Ascending aorta (tissue), 2 donors: ENCODE results near the gene NLRP9. TPM values are rescaled to one million over a fixed set of nuclear protein-coding genes. Genes with fewer than 3 reads are reported as not detected.
"Not testable (repeated sequence)": the region's sequence is repeated elsewhere in the genome, so short reads cannot be mapped to it uniquely, and the experiment has no call there.

ENCODE experiments used
- DNase-seq, 2 donors: peaks; one replicate each; pipeline ENCODE4 v3.0.0-alpha.2; 2019; ENCODE audit warnings: low spot score in 2 of 2
- H3K27ac ChIP-seq, 2 donors: fragments of 200-600 bp; sonication (generic); one replicate each; pipeline ENCODE4 v1.5.1; 2016 to 2017; ENCODE audit warnings: mild to moderate bottlenecking in 1 of 2
- H3K27me3 ChIP-seq: fragments of 200-600 bp; sonication (generic); one replicate; pipeline ENCODE4 v1.5.1; 2017
- H3K36me3 ChIP-seq, 2 donors: fragments of 200-600 bp; sonication (generic); one replicate each; pipeline ENCODE4 v1.5.1; 2016
- H3K4me1 ChIP-seq, 2 donors: fragments of 200-600 bp; sonication (generic); one replicate each; pipeline ENCODE4 v1.5.1; 2016 to 2017; ENCODE audit warnings: mild to moderate bottlenecking in 1 of 2
- H3K4me3 ChIP-seq, 2 donors: fragments of 200-600 bp; sonication (generic); one replicate each; pipeline ENCODE4 v1.5.1; 2016 to 2017; ENCODE audit warnings: mild to moderate bottlenecking in 1 of 2
- H3K9me3 ChIP-seq, 2 donors: fragments of 200-600 bp; sonication (generic); one replicate each; pipeline ENCODE4 v1.5.1; 2016
- CTCF ChIP-seq, 3 experiments: fragments of 200-600 bp in 2 of 3; fragments of 450-650 bp in 1 of 3; sonication (generic) in 2 of 3; IDR thresholded peaks; one replicate each; pipeline ENCODE4 v1.5.1; 2016 to 2019; ENCODE audit warnings: antibody characterized with exemption in 3 of 3, mild to moderate bottlenecking in 1 of 3, moderate library complexity in 1 of 3
- intact Hi-C: fragments of 100-400 bp; cut with DNase I; formaldehyde crosslinking; loops from one replicate; pipeline ENCODE4 v1.15.1; 2023
- total RNA-seq: library from RNA; depleted of rRNA; stranded (reverse); fragments of >200 nt; gene quantifications from one replicate; pipeline ENCODE4 v1.1.0, GENCODE V29; 2016

The NLRP9 gene
- not detected for total RNA-seq

- Histone ChIP-seq H3K27ac (no peak within 1 kb of the TSS), H3K9me3 (no peaks in the 10 kb centered on the region), H3K27me3 (no peaks in the 10 kb centered on the region), H3K4me3 (no peak within 1 kb of the TSS), H3K36me3 (no peaks in the 10 kb centered on the region), H3K4me1 (no peaks in the 10 kb centered on the region)
- TF ChIP-seq CTCF (IDR thresholded peaks at IDR 0.05): no peak
- no peak for DNase-seq
- intact Hi-C loops: no loop called here
Observed at GRCh38 chr19:55738302-55738701, at the start of gene NLRP9. TSS of gene NLRP9 (minus strand) at chr19:55738402. CDS start at chr19:55738374, 28 bp downstream.

- no peak for DNase-seq
- Histone ChIP-seq H3K4me3 (no peak overlapping the region), H3K9me3 (no peaks in the 10 kb centered on the region), H3K27me3 (no peaks in the 10 kb centered on the region), H3K36me3 (no peaks in the 10 kb centered on the region), H3K27ac (no peak overlapping the region), H3K4me1 (no peaks in the 10 kb centered on the region)
- intact Hi-C loops: no loop called here
- TF ChIP-seq CTCF (IDR thresholded peaks at IDR 0.05): no peak
Observed at GRCh38 chr19:55781112-55781511, 42.9 kb upstream of the NLRP9 start.

- H3K36me3 ChIP-seq: no peaks in the 10 kb centered on the region
- H3K4me3 ChIP-seq: no peak overlapping the region
- TF ChIP-seq CTCF (IDR thresholded peaks at IDR 0.05): no peak
- H3K27me3 ChIP-seq: no peaks in the 10 kb centered on the region
- intact Hi-C loops: no loop called here
- no peaks in the 10 kb centered on the region for H3K4me1 ChIP-seq
- no peak for DNase-seq
- H3K9me3 ChIP-seq: no peaks in the 10 kb centered on the region
- no peak overlapping the region for H3K27ac ChIP-seq
Observed at GRCh38 chr19:55778331-55778730, 40.1 kb upstream of the NLRP9 start.

DNA sequence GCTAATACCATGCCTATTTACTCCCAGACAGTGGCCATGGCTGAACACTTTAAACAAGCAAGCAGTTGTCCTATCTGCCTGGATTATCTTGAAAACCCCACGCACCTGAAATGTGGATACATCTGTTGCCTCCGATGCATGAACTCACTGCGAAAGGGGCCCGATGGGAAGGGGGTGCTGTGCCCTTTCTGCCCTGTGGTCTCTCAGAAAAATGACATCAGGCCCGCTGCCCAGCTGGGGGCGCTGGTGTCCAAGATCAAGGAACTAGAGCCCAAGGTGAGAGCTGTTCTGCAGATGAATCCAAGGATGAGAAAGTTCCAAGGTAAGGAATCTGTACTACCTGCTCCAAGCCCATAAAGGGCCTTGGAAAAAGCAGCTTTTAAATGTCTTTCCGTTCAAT, 39.3 kb upstream of the NLRP9 start:
- Histone ChIP-seq H3K4me1 (no peaks in the 10 kb centered on the region), H3K27ac (no peak overlapping the region)
- intact Hi-C loops: no loop called here

GRCh38 chr19:55769632-55770031, 31.4 kb upstream of the NLRP9 start:
- H3K27ac ChIP-seq, H3K4me3 ChIP-seq, intact Hi-C loops, H3K4me1 ChIP-seq, H3K27me3 ChIP-seq, H3K36me3 ChIP-seq, DNase-seq, H3K9me3 ChIP-seq: not testable (repeated sequence)

More for the DNA sequence above, 39.3 kb upstream of the NLRP9 start:
- TF ChIP-seq CTCF (IDR thresholded peaks at IDR 0.05): no peak
- H3K9me3 ChIP-seq: no peaks in the 10 kb centered on the region
- DNase-seq: no peak
- H3K36me3 ChIP-seq: no peaks in the 10 kb centered on the region
- no peak overlapping the region for H3K4me3 ChIP-seq
- no peaks in the 10 kb centered on the region for H3K27me3 ChIP-seq

DNA sequence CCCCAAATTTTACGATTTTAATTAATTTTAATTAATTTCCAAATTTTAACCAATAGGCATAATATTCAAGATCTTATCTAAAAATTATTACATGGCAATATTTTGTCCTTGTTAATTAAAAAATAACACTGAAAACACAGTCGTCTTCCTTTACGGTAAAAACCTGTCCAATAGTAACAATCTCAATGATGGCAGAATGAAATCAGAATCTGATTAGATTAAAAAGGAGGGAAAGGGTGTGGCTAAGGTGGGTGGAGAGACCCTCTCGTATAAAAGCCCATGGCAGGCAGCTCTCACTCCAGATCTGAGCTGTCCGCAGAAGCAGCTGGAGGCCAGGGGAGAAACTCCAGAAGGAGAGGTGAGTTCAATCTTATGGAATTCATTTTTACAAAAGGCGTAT, 30.6 kb upstream of the NLRP9 start, which contains the start of gene RFPL4AL1:
TSS of gene RFPL4AL1 (plus strand) at position 301 of the 400 bp plus-strand sequence. CDS start 2,687 bp downstream, outside the sequence.
- H3K4me3 ChIP-seq, intact Hi-C loops, H3K27ac ChIP-seq, DNase-seq, H3K27me3 ChIP-seq, H3K36me3 ChIP-seq, H3K9me3 ChIP-seq, H3K4me1 ChIP-seq: not testable (repeated sequence)

- no peaks in the 10 kb centered on the region for H3K36me3 ChIP-seq
- no peaks in the 10 kb centered on the region for H3K27me3 ChIP-seq
- no peak overlapping the region for H3K27ac ChIP-seq
- intact Hi-C loops: no loop called here
- H3K4me3 ChIP-seq: no peak overlapping the region
- no peak for TF ChIP-seq CTCF (IDR thresholded peaks at IDR 0.05)
- no peaks in the 10 kb centered on the region for H3K4me1 ChIP-seq
- no peak for DNase-seq
- no peaks in the 10 kb centered on the region for H3K9me3 ChIP-seq
Observed at GRCh38 chr19:55766466-55766865, 28.3 kb upstream of the NLRP9 start.

DNA sequence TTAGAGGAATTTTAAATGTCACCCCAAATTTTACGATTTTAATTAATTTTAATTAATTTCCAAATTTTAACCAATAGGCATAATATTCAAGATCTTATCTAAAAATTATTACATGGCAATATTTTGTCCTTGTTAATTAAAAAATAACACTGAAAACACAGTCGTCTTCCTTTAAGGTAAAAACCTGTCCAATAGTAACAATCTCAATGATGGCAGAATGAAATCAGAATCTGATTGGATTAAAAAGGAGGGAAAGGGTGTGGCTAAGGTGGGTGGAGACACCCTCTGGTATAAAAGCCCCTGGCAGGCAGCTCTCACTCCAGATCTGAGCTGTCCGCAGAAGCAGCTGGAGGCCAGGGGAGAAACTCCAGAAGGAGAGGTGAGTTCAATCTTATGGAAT, 20.6 kb upstream of the NLRP9 start, which contains the start of gene RFPL4A:
TSS of gene RFPL4A (plus strand) at position 301 of the 400 bp plus-strand sequence. CDS start 2,704 bp downstream, outside the sequence.
- H3K27me3 ChIP-seq, H3K36me3 ChIP-seq, H3K4me3 ChIP-seq, DNase-seq, H3K4me1 ChIP-seq, intact Hi-C loops, H3K27ac ChIP-seq, H3K9me3 ChIP-seq: not testable (repeated sequence)

DNA sequence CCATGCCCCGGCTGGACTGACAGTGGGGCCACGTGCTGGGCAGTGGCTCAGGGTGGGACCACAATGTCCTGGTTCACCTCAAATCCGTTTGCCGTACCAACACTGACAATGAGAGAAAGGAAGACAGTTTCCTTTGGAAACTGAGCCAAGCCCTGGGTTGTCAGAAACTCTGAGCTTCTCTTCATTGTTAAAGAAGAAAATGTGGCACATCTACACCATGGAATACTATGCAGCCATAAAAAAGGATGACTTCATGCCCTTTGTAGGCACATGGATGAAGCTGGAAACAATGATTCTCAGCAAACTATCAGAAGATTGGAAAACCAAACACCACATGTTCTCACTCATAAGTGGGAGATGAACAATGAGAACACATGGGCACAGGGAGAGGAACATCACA, 18.6 kb upstream of the NLRP9 start:
- H3K4me3 ChIP-seq, DNase-seq, H3K27me3 ChIP-seq, intact Hi-C loops, H3K27ac ChIP-seq, H3K4me1 ChIP-seq, H3K36me3 ChIP-seq, H3K9me3 ChIP-seq: not testable (repeated sequence)
